Osteoblast (primary cell): ENCODE results near the gene KNDC1. TPM values are rescaled to one million over a fixed set of nuclear protein-coding genes. Genes with fewer than 3 reads are reported as not detected.

Experiments used
- DNase-seq: peaks from one replicate; pipeline ENCODE4 v3.0.0; 2011; ENCODE audit warnings: low spot score, mixed read lengths; ENCODE audit not compliant: insufficient read length; ENCODE audit errors: missing footprints
- H2AFZ ChIP-seq: 2 replicates; pipeline ENCODE4 v1.6.0; 2011; ENCODE audit warnings: mild to moderate bottlenecking, low read length
- H3K27ac ChIP-seq: 2 replicates; pipeline ENCODE4 v1.5.1; 2011; ENCODE audit warnings: mild to moderate bottlenecking, low read depth, low read length, moderate library complexity
- H3K27me3 ChIP-seq: 2 replicates; pipeline ENCODE4 v1.6.0; 2012; ENCODE audit warnings: mild to moderate bottlenecking, control low read depth, inconsistent platforms, low read length, moderate library complexity; ENCODE audit not compliant: insufficient read depth
- H3K36me3 ChIP-seq: 2 replicates; pipeline ENCODE4 v1.5.1; 2011; ENCODE audit warnings: mild to moderate bottlenecking, low read length, control low read depth, moderate library complexity; ENCODE audit not compliant: insufficient read depth
- H3K4me1 ChIP-seq: 2 replicates; pipeline ENCODE4 v1.5.1; 2011; ENCODE audit warnings: mild to moderate bottlenecking, low read length, control low read depth, moderate library complexity; ENCODE audit not compliant: insufficient read depth
- H3K4me2 ChIP-seq: 2 replicates; pipeline ENCODE4 v1.6.0; 2011; ENCODE audit warnings: mild to moderate bottlenecking, low read length; ENCODE audit not compliant: insufficient read depth
- H3K4me3 ChIP-seq: fragments of 200-600 bp; sonication (generic); 3 replicates; pipeline ENCODE4 v1.5.1; 2012; ENCODE audit warnings: mild to moderate bottlenecking, low read length, inconsistent platforms; ENCODE audit not compliant: insufficient read depth
- H3K79me2 ChIP-seq: 2 replicates; pipeline ENCODE4 v1.6.0; 2012; ENCODE audit warnings: mild to moderate bottlenecking, low read length, control low read depth, inconsistent platforms; ENCODE audit not compliant: insufficient read depth
- H3K9me3 ChIP-seq: 2 replicates; pipeline ENCODE4 v1.5.1; 2011; ENCODE audit warnings: low read depth, low read length, control low read depth
- H4K20me1 ChIP-seq: 2 replicates; pipeline ENCODE4 v1.6.0; 2012; ENCODE audit warnings: mild to moderate bottlenecking, low read length, control low read depth; ENCODE audit not compliant: insufficient read depth
- total RNA-seq: library from RNA; depleted of rRNA; stranded (reverse); fragments of >200 nt; gene quantifications from 2 replicates; pipeline ENCODE4 v1.2.3, GENCODE V29; 2012
- TF ChIP-seq, protein P1 (sequence below): IDR thresholded peaks from 2 replicates; pipeline ENCODE4 v1.5.1; 2011; ENCODE audit warnings: mild to moderate bottlenecking, low read depth, low read length, moderate library complexity; ENCODE audit errors: extremely low read depth

The KNDC1 gene
- total RNA-seq, 1 donor, result not detected

DNA sequence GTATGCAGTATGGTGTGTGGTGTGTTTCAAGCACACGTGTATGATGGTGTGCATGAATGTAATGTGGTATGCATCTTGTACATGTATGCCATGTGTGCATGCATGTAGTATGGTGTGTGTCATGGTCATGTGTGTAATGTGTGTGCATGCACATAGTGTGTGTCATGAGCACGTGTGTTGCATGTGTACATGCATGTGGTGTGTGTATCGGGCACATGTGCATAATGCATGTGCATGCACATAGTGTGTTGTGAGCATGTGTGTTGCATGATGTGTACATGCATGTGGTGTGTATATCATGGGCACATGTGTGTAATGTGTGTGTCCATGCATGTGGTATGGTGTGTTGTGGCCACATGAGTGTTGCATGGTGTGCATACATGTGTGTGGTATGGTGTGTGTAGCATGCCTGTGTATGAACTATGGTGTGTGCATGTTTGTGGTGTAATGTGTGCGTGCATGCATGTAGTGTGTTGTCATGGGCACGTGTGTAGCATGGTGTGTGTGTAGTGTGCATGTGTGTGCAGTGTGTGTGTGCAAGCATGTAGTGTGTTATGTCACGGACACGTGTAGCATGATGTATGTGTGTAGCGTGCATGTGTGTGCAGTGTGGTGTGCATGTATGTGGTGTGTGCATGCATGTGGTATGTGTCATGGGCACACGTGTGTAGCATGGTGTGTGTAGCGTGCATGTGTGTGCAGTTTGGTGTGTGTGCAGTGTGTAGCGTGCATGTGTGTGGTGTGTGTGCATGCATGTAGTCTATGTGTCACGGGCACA, 17.6 kb downstream of the KNDC1 start:
- Histone ChIP-seq H2AFZ (no peak overlapping the region), H3K9me3 (no peaks in the 10 kb centered on the region), H4K20me1 (no peaks in the 10 kb centered on the region), H3K4me3 (no peak overlapping the region), H3K27ac (no peak overlapping the region), H3K36me3 (no peaks in the 10 kb centered on the region), H3K79me2 (no peaks in the 10 kb centered on the region), H3K4me2 (no peak overlapping the region), H3K4me1 (no peaks in the 10 kb centered on the region), H3K27me3 (no peaks in the 10 kb centered on the region)
- DNase-seq, result peak; percentile 58
- TF ChIP-seq, protein P1, sequence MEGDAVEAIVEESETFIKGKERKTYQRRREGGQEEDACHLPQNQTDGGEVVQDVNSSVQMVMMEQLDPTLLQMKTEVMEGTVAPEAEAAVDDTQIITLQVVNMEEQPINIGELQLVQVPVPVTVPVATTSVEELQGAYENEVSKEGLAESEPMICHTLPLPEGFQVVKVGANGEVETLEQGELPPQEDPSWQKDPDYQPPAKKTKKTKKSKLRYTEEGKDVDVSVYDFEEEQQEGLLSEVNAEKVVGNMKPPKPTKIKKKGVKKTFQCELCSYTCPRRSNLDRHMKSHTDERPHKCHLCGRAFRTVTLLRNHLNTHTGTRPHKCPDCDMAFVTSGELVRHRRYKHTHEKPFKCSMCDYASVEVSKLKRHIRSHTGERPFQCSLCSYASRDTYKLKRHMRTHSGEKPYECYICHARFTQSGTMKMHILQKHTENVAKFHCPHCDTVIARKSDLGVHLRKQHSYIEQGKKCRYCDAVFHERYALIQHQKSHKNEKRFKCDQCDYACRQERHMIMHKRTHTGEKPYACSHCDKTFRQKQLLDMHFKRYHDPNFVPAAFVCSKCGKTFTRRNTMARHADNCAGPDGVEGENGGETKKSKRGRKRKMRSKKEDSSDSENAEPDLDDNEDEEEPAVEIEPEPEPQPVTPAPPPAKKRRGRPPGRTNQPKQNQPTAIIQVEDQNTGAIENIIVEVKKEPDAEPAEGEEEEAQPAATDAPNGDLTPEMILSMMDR, result no peak

DNA sequence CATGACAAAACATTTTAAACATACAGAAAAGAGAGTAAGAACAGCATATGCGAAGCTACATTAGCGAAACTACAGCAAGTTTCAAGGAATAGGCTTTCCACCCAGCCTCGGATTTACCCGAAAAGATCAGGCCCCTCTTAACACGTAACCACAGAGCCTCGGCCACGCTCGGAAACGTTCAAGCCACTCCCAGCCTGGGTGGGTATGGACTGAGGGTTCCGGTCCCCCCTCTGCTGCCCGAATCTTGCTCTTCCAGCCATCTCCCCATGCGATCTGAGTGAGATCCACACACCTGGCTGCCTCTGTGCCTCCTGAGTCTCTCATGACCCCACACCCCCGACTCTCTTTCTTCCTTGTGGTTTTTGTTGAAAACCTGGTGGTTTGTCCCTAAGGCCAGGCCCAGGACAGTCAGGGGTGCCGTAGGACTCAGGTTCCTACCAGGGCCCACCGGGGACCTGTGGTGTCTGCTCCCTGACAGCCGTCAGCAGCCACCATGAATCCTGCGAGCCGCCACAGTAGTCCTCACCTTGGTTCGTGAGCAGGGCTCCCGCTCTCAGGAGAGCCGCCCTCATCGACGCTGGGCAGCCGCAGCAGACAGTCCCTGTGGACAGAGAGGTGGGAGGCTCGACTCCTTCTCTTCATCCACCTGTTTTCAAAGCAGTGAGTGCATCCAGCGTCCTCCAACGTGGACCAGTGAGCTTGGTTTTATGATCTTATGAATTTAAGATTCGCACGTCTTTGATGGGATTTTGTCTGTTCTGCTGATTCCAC, 18.5 kb downstream of the KNDC1 start:
- H3K9me3 ChIP-seq, result no peaks in the 10 kb centered on the region
- no peaks in the 10 kb centered on the region for H3K27me3 ChIP-seq
- peak; percentile 38 for DNase-seq
- H3K27ac ChIP-seq, result no peak overlapping the region
- H2AFZ ChIP-seq, result no peak overlapping the region
- no peak overlapping the region for H3K4me2 ChIP-seq
- no peaks in the 10 kb centered on the region for H4K20me1 ChIP-seq
- H3K79me2 ChIP-seq, result no peaks in the 10 kb centered on the region
- no peaks in the 10 kb centered on the region for H3K4me1 ChIP-seq
- H3K4me3 ChIP-seq, result no peak overlapping the region
- no peaks in the 10 kb centered on the region for H3K36me3 ChIP-seq
- TF ChIP-seq, protein P1, result no peak

DNA sequence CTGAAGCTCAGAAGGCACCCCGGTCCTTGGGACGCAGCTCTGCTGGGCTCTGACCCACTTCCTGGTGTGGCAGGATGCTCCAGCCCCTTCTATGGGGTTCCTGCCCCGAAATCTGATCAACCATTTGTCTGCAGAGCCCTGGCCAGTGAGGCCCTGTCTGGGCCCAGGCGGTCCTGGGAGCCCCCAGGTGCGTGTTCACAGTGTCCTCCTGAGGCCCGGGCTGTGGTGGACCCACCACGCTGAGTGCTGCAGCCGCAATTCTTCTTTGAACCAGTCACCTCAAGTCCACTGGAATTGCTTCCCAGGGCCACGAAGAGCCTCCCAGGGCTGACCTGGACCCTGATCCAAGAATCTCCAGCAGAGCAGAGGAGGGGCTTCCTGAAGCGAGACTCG, 19.1 kb downstream of the KNDC1 start:
- Histone ChIP-seq H3K79me2 (no peaks in the 10 kb centered on the region), H3K36me3 (no peaks in the 10 kb centered on the region), H3K27me3 (no peaks in the 10 kb centered on the region), H3K9me3 (no peaks in the 10 kb centered on the region), H3K4me3 (no peak overlapping the region), H2AFZ (no peak overlapping the region), H3K4me2 (no peak overlapping the region), H3K4me1 (no peaks in the 10 kb centered on the region), H4K20me1 (no peaks in the 10 kb centered on the region), H3K27ac (no peak overlapping the region)
- DNase-seq, result no peak
- TF ChIP-seq, protein P1, result no peak

DNA sequence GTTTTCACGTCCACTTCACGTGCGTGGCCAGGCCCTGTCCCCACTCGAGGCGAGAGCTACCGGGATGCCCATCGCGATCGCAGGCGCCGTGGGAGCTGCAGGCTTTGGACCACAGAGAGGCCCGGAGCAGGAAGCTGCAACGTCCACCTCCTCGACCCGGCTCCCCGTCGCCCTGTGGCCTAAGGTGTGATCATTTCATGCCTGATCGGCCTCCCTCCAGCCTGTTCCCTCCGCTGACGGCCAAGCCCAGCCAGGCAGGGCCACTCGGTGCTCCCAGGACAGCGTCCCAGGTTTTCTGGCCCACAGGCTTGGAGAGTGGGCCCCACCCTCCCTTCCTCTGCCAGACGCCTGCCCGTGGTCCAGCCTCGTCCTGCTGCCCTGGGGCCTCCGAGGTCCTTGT, 19.6 kb downstream of the KNDC1 start:
- no peak for DNase-seq
- no peaks in the 10 kb centered on the region for H3K9me3 ChIP-seq

More for the DNA sequence above, 19.6 kb downstream of the KNDC1 start:
- Histone ChIP-seq H4K20me1 (no peaks in the 10 kb centered on the region), H3K79me2 (no peaks in the 10 kb centered on the region), H3K4me2 (no peak overlapping the region), H3K27ac (no peak overlapping the region), H3K4me3 (no peak overlapping the region), H3K36me3 (no peaks in the 10 kb centered on the region), H2AFZ (no peak overlapping the region), H3K27me3 (no peaks in the 10 kb centered on the region), H3K4me1 (no peaks in the 10 kb centered on the region)
- TF ChIP-seq, protein P1, result no peak
